Epidermal melanocyte (primary cell): Measurements from ENCODE around the gene SYNE1.
"Not testable (repeated sequence)": the region's sequence is repeated elsewhere in the genome, so short reads cannot be mapped to it uniquely, and the experiment has no call there.

ENCODE experiments used
- DNase-seq: peaks from one replicate; pipeline ENCODE4 v3.0.0; 2011; ENCODE audit warnings: low spot score; ENCODE audit not compliant: insufficient read length

SYNE1 gene

DNA sequence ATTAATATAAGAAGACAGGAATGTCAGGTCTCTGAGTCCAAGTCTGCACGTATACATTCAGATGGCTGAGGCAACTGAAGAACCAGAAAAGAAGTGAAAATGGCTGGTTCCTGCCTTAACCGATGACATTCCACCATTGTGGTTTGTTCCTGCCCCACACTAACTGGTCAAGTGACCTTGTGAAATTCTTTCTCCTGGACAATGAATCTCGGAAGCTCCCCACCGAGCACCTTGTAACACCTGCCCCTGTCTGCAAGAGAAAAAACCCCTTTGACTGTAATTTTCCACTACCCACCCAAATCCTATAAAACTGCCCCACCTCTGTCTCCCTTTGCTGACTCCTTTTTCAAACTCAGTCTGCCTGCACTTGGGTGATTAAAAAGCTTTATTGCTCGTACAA is 140.4 kb downstream of the SYNE1 start:
- no peak for DNase-seq

- DNase-seq, result not testable (repeated sequence)
Measured at GRCh38 chr6:152495456-152495855, 141.7 kb downstream of the SYNE1 start.

DNA sequence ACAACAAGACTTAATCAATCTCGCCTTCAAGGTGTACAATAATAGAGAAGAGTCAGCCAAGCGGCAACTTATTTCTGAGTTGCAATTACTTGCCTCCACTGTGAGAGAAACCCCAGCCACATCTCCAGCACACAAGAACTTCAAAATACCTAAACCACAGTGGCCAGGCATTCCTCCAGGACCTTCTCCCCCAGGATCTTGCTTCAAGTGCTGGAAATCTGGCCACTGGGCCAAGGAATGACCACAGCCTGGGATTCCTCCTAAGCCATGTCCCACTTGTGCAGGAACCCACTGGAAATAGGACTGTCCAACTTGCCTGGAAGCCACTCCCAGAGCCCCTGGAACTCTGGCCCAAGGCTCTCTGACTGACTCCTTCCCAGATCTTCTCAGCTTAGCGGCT is 144.9 kb downstream of the SYNE1 start:
- not testable (repeated sequence) for DNase-seq

DNA sequence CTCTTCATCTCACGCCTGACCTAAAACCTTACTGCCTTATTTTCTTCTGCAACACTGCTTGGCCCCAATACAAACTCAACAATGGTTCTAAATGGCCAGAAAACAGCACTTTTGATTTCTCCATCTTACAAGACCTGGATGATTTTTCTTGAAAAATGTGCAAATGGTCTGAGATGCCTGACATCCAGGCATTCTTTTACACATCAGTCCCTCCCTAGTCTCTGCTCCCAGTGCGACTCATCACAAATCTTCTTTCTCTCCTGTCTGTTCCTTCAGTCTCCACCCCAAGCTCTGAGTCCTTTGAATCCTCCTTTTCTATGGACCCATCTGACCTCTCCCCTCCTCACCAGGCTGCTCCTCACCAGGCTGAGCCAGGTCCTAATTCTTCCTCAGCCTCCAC is 145.7 kb downstream of the SYNE1 start:
- not testable (repeated sequence) for DNase-seq

- not testable (repeated sequence) for DNase-seq
Measured at GRCh38 chr6:152490971-152491378, 146.2 kb downstream of the SYNE1 start.

GRCh38 chr6:152484806-152485205 is 152.4 kb downstream of the SYNE1 start:
- DNase-seq, result no peak

GRCh38 chr6:152482289-152482688 is 154.9 kb downstream of the SYNE1 start:
- DNase-seq, result no peak

DNA sequence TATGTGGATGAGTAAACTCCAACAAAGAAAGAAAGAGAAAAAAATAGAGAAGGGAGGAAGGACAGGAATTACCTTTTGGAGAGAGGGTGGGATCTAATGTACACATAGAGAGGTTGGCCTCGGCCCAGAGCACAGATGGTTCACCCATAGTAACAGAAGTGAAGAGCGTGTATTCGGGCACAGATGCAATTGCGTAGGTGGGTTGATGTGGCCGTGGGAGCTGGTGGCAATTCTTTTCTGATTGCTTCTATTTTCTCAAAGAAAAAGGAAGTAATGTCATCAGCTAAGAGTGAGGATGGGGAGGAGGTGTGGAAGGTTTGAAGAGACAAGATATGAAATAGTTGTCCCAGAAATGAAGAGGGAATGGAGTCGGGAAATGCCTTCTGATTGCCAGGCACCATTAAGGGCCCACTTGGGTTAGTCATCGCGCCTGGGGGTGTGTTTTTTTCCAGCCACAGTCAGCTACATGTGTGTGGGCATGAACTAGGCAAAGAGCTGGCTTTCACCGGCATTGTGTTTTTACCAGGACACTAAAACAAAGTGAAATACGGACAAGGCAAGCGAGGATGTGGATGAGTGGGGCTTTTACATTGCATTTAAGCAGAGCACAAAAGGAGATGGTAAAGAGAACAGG is 158.7 kb downstream of the SYNE1 start:
- no peak for DNase-seq

DNA sequence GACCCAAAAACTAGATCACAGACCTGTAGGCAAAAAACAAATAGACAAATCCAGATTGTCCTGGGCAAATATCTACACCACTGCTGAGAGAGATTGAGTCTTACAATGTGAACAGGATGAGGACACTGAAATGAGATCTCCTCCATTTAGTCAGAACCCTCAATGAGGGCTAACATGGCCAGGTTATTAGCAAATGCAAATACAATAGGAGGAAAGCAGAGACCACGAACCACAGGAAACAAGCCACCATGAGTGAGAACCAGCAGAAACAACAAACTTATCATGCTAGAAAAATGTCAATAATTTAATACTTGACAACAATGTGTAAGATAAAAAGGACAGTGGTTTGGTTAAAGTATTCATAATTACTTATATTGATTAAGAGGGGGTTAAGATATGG is 162.8 kb downstream of the SYNE1 start:
- DNase-seq, result no peak

- DNase-seq, result no peak
Measured at GRCh38 chr6:152472325-152472724, 164.8 kb downstream of the SYNE1 start.

- no peak for DNase-seq
Measured at GRCh38 chr6:152471456-152472265, 165.5 kb downstream of the SYNE1 start.

- no peak for DNase-seq
Measured at GRCh38 chr6:152463164-152463563, 174.0 kb downstream of the SYNE1 start.

DNA sequence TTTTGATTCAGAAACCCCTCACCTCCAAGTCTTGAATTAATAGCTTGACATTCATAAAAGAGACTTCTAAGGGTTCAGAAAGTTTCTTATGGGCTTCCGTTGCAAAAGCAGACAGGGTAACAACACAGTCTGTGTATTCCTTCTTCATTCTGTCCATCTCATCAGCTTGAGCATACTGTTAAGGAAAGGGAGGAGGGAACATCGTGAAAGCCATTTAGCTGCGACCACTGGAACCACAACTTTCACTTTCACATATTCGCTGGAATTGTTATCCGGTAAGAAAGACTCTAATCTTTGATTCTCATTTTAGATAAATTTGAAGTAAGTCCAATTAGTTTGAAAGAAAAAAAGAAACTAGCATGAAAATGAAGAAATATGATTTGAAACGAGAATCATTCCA is 174.4 kb downstream of the SYNE1 start:
- DNase-seq, result no peak

DNA sequence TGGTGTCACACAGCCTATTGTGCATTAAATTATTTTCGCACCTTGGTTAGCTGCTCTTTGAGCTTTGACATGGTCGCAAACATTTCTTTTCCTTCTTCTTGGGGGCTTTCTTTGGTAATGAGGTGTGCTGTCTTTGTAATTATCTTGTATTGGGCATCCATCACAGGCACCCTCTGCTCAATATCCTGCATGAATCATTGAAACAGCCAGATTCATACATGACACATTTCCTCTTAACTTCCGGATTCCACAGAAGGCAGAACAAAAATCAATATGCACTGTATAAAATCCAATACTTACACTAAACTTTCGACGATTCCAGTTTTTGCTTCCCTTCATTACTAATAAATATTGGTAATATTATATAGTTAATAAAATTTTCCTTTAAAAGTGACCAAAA is 175.6 kb downstream of the SYNE1 start:
- DNase-seq, result no peak

DNA sequence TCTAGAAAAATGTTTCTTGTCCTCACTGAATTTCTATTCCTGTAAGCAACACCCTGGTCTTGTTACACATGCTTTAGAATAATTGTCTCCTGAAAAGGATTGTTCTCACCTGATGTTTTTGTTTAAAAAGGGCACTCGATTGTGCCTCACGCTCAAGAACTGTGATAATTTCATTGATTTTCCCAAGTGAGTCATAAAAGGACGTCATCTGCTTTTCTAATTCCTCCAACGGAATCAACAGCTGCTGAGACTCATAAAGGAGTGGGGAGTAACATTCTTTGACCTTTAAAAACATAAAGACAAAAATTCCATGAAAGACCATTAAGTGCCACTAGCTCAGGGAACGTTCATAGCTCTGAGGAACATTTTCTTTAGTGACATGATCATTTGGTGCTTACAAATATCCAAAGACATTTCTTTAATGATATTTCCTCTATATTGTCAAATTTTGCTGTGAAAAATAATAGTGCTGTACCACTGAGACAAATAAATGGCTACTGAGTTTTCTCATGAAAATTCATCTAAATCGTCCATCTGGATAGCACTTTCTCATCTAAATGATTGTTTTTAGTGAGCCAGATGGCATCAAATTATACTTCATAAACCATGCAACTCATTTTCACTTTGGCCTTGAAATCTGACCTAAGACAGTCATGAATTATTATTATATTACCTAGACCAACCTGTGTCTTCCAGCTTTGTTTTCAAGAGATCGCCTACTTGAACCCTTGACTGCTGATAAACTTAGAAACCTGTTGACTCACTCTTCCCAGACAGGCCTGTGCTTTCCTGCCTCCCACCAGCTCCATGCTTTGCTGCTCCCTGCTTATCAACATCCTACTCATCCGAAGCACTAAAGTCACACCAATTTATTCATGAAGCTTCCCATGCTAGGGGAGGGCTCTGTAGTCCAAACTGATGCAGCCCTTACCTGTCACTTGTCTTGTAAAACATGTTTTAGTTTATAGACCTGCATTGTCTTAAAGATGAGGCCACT is 178.2 kb downstream of the SYNE1 start:
- no peak for DNase-seq

- no peak for DNase-seq
Measured at GRCh38 chr6:152457949-152458624, 179.1 kb downstream of the SYNE1 start.

GRCh38 chr6:152454003-152454402 is 183.2 kb downstream of the SYNE1 start:
- DNase-seq, result no peak

GRCh38 chr6:152453421-152453820 is 183.7 kb downstream of the SYNE1 start:
- no peak for DNase-seq

DNA sequence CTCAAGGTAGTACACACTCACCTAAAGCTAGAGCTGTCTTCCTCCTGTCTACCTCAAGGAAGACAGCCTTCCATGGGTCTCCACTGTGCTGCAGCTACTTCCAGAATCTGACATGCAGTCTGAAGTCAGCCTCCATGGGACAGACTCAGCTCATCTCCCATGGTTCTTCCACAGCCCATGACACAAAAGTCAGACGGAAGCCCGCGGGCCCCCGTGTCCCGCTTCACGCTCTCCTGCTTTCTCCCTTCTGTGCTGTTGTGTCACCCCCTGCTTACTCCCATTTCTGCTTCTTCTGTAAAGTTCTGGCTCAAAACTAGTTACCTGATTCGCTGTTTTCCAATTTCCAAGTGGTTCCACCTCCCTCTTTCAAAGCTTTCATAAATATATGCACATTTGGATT is 184.5 kb downstream of the SYNE1 start:
- DNase-seq, result no peak

DNA sequence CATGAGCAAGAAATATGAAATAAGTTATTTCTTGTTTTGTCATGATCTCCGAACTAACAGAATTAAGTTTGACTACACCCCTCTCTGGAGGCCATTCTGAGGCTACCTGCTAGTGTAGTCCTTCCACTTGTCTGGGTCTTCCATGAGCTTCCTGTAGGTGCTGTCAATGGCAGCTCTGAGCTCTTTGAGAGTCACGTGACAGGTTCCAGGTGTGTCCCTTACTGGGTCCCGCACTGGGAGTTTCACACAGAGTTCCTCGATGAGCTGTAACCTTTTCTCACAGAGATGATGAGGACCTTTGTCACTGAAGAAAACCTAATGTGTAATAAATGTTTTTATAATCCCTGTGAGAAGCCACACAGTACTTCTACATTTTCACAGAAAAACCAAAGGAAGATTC is 186.6 kb downstream of the SYNE1 start:
- DNase-seq, result no peak

DNA sequence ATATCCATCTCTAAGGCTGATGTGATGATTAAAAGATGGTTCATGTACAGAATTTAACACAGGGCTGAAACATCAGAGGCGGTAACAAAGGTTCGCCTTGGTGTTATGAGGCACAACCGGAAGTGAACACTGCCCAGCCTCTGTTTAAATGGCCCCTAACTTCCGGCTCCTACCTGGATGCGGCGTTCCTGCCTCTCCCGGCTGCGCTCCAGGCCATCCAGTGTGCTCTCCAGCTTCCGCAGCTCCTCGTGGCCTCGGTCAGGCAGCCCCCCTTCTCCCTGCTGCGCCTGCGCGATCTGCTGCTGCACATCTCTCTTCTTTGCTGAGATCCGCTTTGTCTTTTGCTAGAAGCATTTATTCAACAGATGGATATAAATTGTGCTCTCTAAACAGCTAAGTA is 195.3 kb downstream of the SYNE1 start:
- DNase-seq, result no peak
